Nephron progenitor cell (in vitro differentiated cells): ENCODE measurements around the gene TUBA4A.
"Not testable (repeated sequence)": the region's sequence is repeated elsewhere in the genome, so short reads cannot be mapped to it uniquely, and the experiment has no call there.

Experiments used
- DNase-seq: peaks from one replicate; pipeline ENCODE4 v3.0.0; 2021
- H3K27ac Mint-ChIP-seq: 2 replicates; pipeline ENCODE4 v1.8.0; 2021; ENCODE audit warnings: mild to moderate bottlenecking, moderate library complexity, mixed read lengths
- H3K27me3 Mint-ChIP-seq: 2 replicates; pipeline ENCODE4 v1.8.0; 2021; ENCODE audit warnings: mild to moderate bottlenecking, low read depth, mixed read lengths; ENCODE audit not compliant: poor library complexity
- H3K36me3 Mint-ChIP-seq: 2 replicates; pipeline ENCODE4 v1.8.0; 2021; ENCODE audit warnings: low read depth, mixed read lengths
- H3K4me1 Mint-ChIP-seq: 2 replicates; pipeline ENCODE4 v1.8.0; 2021; ENCODE audit warnings: mixed read lengths
- H3K4me3 Mint-ChIP-seq: 2 replicates; pipeline ENCODE4 v1.8.0; 2021; ENCODE audit warnings: mild to moderate bottlenecking, moderate library complexity, mixed read lengths
- H3K9me3 Mint-ChIP-seq: 2 replicates; pipeline ENCODE4 v1.8.0; 2021; ENCODE audit warnings: mild to moderate bottlenecking, moderate library complexity, mixed read lengths
- TF ChIP-seq, protein P1 (sequence below): fragments of 200-600 bp; sonication (generic); IDR thresholded peaks from 2 replicates; pipeline ENCODE4 v1.5.0; 2021; ENCODE audit warnings: antibody characterized with exemption

TUBA4A gene

DNA sequence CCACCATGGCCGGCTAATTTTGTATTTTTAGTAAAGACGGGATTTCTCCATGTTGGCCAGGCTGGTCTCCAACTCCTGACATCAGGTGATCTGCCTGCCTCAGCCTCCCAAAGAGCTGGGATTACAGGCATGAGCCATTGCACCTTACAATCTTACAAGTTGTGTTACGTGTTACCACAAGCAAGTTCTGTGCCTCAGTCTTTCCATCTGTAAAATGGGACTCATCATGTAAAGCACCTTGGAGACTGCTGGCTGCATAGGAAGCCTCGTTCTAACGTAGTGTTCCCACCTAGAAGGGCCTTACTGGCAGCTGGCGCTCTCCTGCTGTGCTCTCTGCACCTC is 35.4 kb upstream of the TUBA4A start:
- H3K36me3 Mint-ChIP-seq, result no peaks in the 10 kb centered on the region
- TF ChIP-seq, protein P1, sequence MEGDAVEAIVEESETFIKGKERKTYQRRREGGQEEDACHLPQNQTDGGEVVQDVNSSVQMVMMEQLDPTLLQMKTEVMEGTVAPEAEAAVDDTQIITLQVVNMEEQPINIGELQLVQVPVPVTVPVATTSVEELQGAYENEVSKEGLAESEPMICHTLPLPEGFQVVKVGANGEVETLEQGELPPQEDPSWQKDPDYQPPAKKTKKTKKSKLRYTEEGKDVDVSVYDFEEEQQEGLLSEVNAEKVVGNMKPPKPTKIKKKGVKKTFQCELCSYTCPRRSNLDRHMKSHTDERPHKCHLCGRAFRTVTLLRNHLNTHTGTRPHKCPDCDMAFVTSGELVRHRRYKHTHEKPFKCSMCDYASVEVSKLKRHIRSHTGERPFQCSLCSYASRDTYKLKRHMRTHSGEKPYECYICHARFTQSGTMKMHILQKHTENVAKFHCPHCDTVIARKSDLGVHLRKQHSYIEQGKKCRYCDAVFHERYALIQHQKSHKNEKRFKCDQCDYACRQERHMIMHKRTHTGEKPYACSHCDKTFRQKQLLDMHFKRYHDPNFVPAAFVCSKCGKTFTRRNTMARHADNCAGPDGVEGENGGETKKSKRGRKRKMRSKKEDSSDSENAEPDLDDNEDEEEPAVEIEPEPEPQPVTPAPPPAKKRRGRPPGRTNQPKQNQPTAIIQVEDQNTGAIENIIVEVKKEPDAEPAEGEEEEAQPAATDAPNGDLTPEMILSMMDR, result no peak
- H3K4me1 Mint-ChIP-seq, result peaks cover 20% of the 10 kb centered on the region
- H3K4me3 Mint-ChIP-seq, result no peak overlapping the region
- H3K27me3 Mint-ChIP-seq, result peaks cover 32% of the 10 kb centered on the region
- H3K27ac Mint-ChIP-seq, result no peak overlapping the region
- H3K9me3 Mint-ChIP-seq, result no peaks in the 10 kb centered on the region
- no peak for DNase-seq

DNA sequence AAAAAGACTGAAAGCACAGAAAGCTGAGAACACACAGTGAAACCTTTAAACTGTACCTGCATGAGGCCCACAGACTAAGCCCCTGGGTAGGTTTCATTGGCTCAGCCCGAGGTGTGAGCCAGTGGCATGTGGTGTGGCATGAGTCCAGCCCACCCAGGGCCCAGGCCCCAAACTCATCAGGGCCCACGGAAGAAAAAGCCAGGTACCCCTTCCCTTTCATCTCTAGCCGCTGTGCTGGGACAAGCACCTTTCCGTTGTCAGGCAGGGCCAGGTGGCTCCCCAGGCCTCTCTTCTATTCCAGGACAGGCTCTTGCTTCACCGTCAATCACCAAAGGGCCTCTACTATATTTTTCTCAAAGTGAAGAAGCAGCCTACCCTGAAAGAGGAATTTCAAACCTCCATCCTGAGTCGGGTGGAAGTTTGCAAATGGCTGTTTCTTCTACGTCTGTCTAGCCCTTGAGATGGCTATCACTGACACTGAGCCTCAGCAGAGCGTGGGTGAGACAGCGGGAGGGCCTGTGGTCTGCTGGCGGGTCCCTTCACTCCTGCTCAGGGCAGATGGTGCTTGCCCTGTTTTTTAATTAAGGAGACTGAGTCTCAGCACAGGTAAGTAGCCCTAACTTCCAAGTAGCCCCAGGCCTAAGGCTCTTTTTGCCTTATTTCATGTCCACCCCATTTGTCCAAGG is 34.0 kb upstream of the TUBA4A start:
- TF ChIP-seq, protein P1, result no peak
- H3K27ac Mint-ChIP-seq, result peak overlapping the region; percentile 39
- peaks cover 6% of the 10 kb centered on the region for H3K36me3 Mint-ChIP-seq
- peaks cover 17% of the 10 kb centered on the region for H3K27me3 Mint-ChIP-seq
- peaks cover 20% of the 10 kb centered on the region for H3K4me1 Mint-ChIP-seq
- DNase-seq, result no peak
- H3K9me3 Mint-ChIP-seq, result no peaks in the 10 kb centered on the region
- no peak overlapping the region for H3K4me3 Mint-ChIP-seq

DNA sequence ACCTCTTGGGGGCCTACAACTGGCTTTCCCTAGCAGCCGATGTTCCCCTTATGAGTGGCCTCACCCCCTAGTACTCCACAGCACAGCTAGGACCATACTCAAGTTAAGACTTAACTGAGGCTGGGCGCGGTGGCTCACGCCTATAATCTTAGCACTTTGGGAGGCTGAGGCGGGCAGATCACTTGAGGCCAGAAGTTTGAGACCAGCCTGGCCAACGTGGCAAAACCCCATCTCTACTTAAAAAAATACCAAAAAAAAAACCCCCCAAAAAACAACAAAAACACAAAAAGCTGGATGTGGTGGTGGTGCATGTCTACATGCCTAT is 33.4 kb upstream of the TUBA4A start:
- not testable (repeated sequence) for H3K4me3 Mint-ChIP-seq, DNase-seq, H3K36me3 Mint-ChIP-seq, H3K27ac Mint-ChIP-seq, H3K9me3 Mint-ChIP-seq
- Mint-ChIP-seq H3K4me1 (peaks cover 23% of the 10 kb centered on the region), H3K27me3 (peaks cover 11% of the 10 kb centered on the region)

DNA sequence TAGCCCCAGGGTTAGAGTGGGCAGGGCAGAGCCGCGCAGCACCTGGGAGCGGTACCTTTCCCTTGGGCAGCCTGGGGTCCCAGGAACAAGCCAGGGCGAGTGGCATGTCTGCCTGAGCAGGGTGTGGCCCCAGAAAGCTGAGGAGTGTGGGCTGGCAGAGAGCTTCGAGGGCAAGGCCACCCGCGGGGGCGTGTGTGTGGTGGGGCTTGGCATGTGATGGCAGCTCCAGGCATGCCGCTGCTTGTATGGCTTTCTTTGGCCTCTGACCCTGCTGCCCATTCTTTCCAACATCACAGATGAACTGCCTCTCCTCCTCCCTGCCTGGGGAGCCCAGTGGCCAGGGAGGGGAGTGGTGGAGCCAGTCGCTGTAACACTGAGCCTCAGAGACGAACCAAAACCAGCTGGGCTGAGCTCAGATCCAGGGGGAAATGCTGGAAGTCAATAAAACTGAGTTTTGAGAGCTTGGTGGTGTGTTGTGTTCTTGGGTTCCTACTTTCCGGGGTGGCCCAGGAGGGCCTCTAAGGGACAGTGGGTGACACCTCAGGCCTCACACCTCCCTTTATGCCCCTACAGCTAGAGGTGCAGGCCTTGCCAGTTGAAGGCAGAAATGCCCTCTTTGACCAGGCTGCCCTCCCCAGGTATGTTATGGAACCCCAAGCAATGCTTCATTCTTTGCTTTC is 32.9 kb upstream of the TUBA4A start:
- H3K9me3 Mint-ChIP-seq, result no peaks in the 10 kb centered on the region
- no peak for DNase-seq
- H3K4me1 Mint-ChIP-seq, result peaks cover 28% of the 10 kb centered on the region
- no peak overlapping the region for H3K4me3 Mint-ChIP-seq
- no peak overlapping the region for H3K27ac Mint-ChIP-seq
- TF ChIP-seq, protein P1, result no peak
- H3K36me3 Mint-ChIP-seq, result peaks cover 10% of the 10 kb centered on the region
- H3K27me3 Mint-ChIP-seq, result peaks cover 7% of the 10 kb centered on the region

DNA sequence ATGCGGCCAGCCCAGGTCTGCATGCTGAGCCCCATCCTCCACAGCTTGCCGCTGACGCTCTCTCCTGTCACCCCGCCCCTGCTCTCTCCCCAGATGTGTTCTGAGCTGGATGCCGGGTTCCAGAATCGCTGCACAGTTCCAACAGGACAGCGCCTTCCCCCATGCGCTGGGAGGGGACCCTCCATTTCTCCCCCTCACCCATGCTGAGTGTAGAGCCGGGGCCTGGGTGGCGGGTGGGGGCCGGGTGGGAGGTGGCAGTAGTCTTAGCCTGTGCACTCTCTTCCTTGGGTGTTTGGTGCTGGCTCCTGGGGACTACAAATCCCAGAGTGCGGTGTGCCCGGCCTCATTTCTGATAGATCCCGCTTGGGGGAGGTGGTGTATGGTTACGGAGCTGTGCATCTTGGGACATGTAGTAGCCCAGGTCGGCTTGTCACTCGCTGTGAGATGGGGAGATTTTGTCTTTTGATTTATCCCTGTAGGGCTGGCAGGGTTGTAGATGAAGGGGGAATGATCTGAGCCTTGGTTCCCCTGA is 32.2 kb upstream of the TUBA4A start:
- no peak overlapping the region for H3K4me3 Mint-ChIP-seq
- H3K36me3 Mint-ChIP-seq, result peaks cover 10% of the 10 kb centered on the region
- DNase-seq, result peak; percentile 72
- H3K27me3 Mint-ChIP-seq, result peaks cover 7% of the 10 kb centered on the region
- TF ChIP-seq, protein P1, result no peak
- H3K27ac Mint-ChIP-seq, result no peak overlapping the region
- H3K9me3 Mint-ChIP-seq, result no peaks in the 10 kb centered on the region
- peaks cover 34% of the 10 kb centered on the region for H3K4me1 Mint-ChIP-seq

DNA sequence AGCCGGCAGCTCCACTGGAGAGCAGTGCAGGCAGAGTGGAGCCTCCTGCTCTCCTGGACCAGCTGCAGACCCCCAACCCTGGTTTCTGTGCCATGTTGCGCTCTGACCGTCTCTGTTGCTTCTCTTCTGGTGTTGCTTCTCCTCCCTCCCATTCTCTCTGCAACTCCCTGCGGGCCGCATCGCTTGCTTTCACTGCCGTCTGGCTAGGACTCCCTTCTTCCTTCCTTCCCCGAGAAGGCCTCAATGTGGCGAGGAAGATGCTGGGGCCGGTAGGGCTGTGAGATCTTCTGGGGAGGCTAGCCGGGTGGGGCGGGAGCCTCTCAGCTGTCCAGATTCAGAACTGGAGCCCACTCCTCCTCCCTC is 31.6 kb upstream of the TUBA4A start:
- peaks cover 10% of the 10 kb centered on the region for H3K36me3 Mint-ChIP-seq
- H3K27ac Mint-ChIP-seq, result no peak overlapping the region
- no peak overlapping the region for H3K4me3 Mint-ChIP-seq
- TF ChIP-seq, protein P1, result no peak
- no peaks in the 10 kb centered on the region for H3K9me3 Mint-ChIP-seq
- DNase-seq, result no peak
- H3K27me3 Mint-ChIP-seq, result peaks cover 10% of the 10 kb centered on the region
- peaks cover 40% of the 10 kb centered on the region for H3K4me1 Mint-ChIP-seq
